H9 (cell line): ENCODE data around the gene XG. TPM values are rescaled to one million over a fixed set of nuclear protein-coding genes. Genes with fewer than 3 reads are reported as not detected.
A peak's percentile ranks its signal among the peaks of the same experiment; 100 is the strongest.
"Not testable (repeated sequence)": the region's sequence is repeated elsewhere in the genome, so short reads cannot be mapped to it uniquely, and the experiment has no call there.

Source experiments
- DNase-seq: peaks from one replicate; pipeline ENCODE4 v3.0.0-alpha.2; 2017
- H2AFZ ChIP-seq: one replicate; pipeline ENCODE4 v1.6.1; 2013; ENCODE audit warnings: mild to moderate bottlenecking, low read length, control low read depth, moderate library complexity
- H2AK5ac ChIP-seq: 2 replicates; pipeline ENCODE4 v1.6.1; 2013; ENCODE audit warnings: low read length, control low read depth, mixed read lengths; ENCODE audit not compliant: insufficient read length
- H2BK120ac ChIP-seq: one replicate; pipeline ENCODE4 v1.6.1; 2013; ENCODE audit warnings: low read depth, mild to moderate bottlenecking, low read length, control low read depth, inconsistent platforms; ENCODE audit not compliant: poor library complexity, severe bottlenecking
- H2BK12ac ChIP-seq: 2 replicates; pipeline ENCODE4 v1.6.1; 2013; ENCODE audit warnings: low read length, control low read depth, mixed read lengths, low read depth; ENCODE audit not compliant: insufficient read length
- H2BK15ac ChIP-seq: 2 replicates; pipeline ENCODE4 v1.6.1; 2013; ENCODE audit warnings: low read depth, low read length, control low read depth
- H2BK20ac ChIP-seq: one replicate; pipeline ENCODE4 v1.6.1; 2013; ENCODE audit warnings: low read depth, mild to moderate bottlenecking, low read length, control low read depth, inconsistent platforms; ENCODE audit not compliant: poor library complexity, severe bottlenecking
- H2BK5ac ChIP-seq: 2 replicates; pipeline ENCODE4 v1.6.1; 2013; ENCODE audit warnings: low read length, control low read depth, mixed read lengths; ENCODE audit not compliant: insufficient read length
- H3K14ac ChIP-seq: 2 replicates; pipeline ENCODE4 v1.6.1; 2013; ENCODE audit warnings: low read length, control low read depth; ENCODE audit not compliant: insufficient read depth
- H3K18ac ChIP-seq: 2 replicates; pipeline ENCODE4 v1.6.1; 2013; ENCODE audit warnings: low read depth, mild to moderate bottlenecking, mixed read lengths, low read length, control low read depth; ENCODE audit not compliant: insufficient read length
- H3K23ac ChIP-seq: 2 replicates; pipeline ENCODE4 v1.6.1; 2013; ENCODE audit warnings: low read length, control low read depth, mixed read lengths, low read depth; ENCODE audit not compliant: insufficient read length
- H3K23me2 ChIP-seq: 2 replicates; pipeline ENCODE4 v1.6.1; 2013; ENCODE audit warnings: low read depth, mild to moderate bottlenecking, mixed read lengths, low read length, control low read depth; ENCODE audit not compliant: insufficient read length, poor library complexity, severe bottlenecking
- H3K27ac ChIP-seq: 2 replicates; pipeline ENCODE4 v1.5.1; 2013; ENCODE audit warnings: low read length, control low read depth, mixed read lengths, low read depth; ENCODE audit not compliant: insufficient read length
- H3K27me3 ChIP-seq: 2 replicates; pipeline ENCODE4 v1.6.1; 2013; ENCODE audit warnings: low read length, control low read depth, inconsistent platforms; ENCODE audit not compliant: insufficient read depth
- H3K4ac ChIP-seq: 2 replicates; pipeline ENCODE4 v1.6.1; 2013; ENCODE audit warnings: low read depth, mild to moderate bottlenecking, control low read depth, inconsistent platforms, low read length, moderate library complexity
- H3K4me1 ChIP-seq: 2 replicates; pipeline ENCODE4 v1.6.1; 2013; ENCODE audit warnings: low read length, control low read depth, inconsistent platforms; ENCODE audit not compliant: insufficient read depth
- H3K4me2 ChIP-seq: 2 replicates; pipeline ENCODE4 v1.6.1; 2013; ENCODE audit warnings: low read length, control low read depth, mixed read lengths; ENCODE audit not compliant: insufficient read length, insufficient read depth
- H3K56ac ChIP-seq: 2 replicates; pipeline ENCODE4 v1.6.1; 2013; ENCODE audit warnings: low read depth, mild to moderate bottlenecking, mixed read lengths, low read length, control low read depth; ENCODE audit not compliant: insufficient read length
- H3K79me1 ChIP-seq: 2 replicates; pipeline ENCODE4 v1.6.1; 2013; ENCODE audit warnings: low read depth, mild to moderate bottlenecking, moderate library complexity, low read length, control low read depth, inconsistent platforms; ENCODE audit not compliant: insufficient read depth, poor library complexity, severe bottlenecking
- H3K79me2 ChIP-seq: 2 replicates; pipeline ENCODE4 v1.6.1; 2013; ENCODE audit warnings: low read length, control low read depth, inconsistent platforms; ENCODE audit not compliant: insufficient read depth
- H3K9ac ChIP-seq: 2 replicates; pipeline ENCODE4 v1.6.1; 2013; ENCODE audit warnings: low read length, control low read depth, mixed read lengths; ENCODE audit not compliant: insufficient read length; ENCODE audit errors: extremely low read depth
- H3K9me3 ChIP-seq: one replicate; pipeline ENCODE4 v1.6.1; 2013; ENCODE audit warnings: low read depth, low read length, inconsistent platforms; ENCODE audit not compliant: control insufficient read depth
- H3T11ph ChIP-seq: one replicate; pipeline ENCODE4 v1.6.1; 2013; ENCODE audit warnings: mild to moderate bottlenecking, low read length, control low read depth, inconsistent platforms
- H4K20me1 ChIP-seq: one replicate; pipeline ENCODE4 v1.6.1; 2013; ENCODE audit not compliant: control insufficient read depth, insufficient read length, insufficient read depth
- H4K5ac ChIP-seq: 2 replicates; pipeline ENCODE4 v1.6.1; 2013; ENCODE audit warnings: low read depth, mild to moderate bottlenecking, mixed read lengths, low read length, control low read depth; ENCODE audit not compliant: insufficient read length
- H4K8ac ChIP-seq: replicated peaks from 2 replicates; pipeline ENCODE4 v1.6.1; 2013; ENCODE audit warnings: low read length, control low read depth, mixed read lengths, low read depth; ENCODE audit not compliant: insufficient read length
- H4K91ac ChIP-seq: 2 replicates; pipeline ENCODE4 v1.6.1; 2013; ENCODE audit warnings: low read depth, mild to moderate bottlenecking, moderate library complexity, mixed read lengths, low read length, control low read depth; ENCODE audit not compliant: insufficient read length
- H3K27ac Mint-ChIP-seq, 3 experiments: 2 replicates in 2 of 3; 3 replicates in 1 of 3; pipeline ENCODE4 v1.8.0; 2020 to 2021; ENCODE audit warnings: mixed read lengths in 3 of 3, mild to moderate bottlenecking in 1 of 3, moderate library complexity in 1 of 3
- H3K27me3 Mint-ChIP-seq: 2 replicates; pipeline ENCODE4 v1.8.0; 2021; ENCODE audit warnings: low read depth, mild to moderate bottlenecking, moderate library complexity, mixed read lengths
- H3K36me3 Mint-ChIP-seq, 3 experiments: 2 replicates in 2 of 3; 3 replicates in 1 of 3; pipeline ENCODE4 v1.8.0; 2020 to 2021; ENCODE audit warnings: low read depth in 3 of 3, mixed read lengths in 3 of 3; ENCODE audit not compliant: insufficient read depth in 1 of 3
- H3K4me1 Mint-ChIP-seq, 2 experiments: 2 replicates each; pipeline ENCODE4 v1.8.0; 2020; ENCODE audit warnings: mixed read lengths in 2 of 2
- H3K4me3 Mint-ChIP-seq, 2 experiments: 2 replicates in 1 of 2; 3 replicates in 1 of 2; pipeline ENCODE4 v1.8.0; 2020 to 2021; ENCODE audit warnings: mild to moderate bottlenecking in 2 of 2, mixed read lengths in 2 of 2, moderate library complexity in 1 of 2
- H3K9me3 Mint-ChIP-seq, 2 experiments: 2 replicates in 1 of 2; 3 replicates in 1 of 2; pipeline ENCODE4 v1.8.0; 2020; ENCODE audit warnings: mild to moderate bottlenecking in 2 of 2, mixed read lengths in 2 of 2, moderate library complexity in 1 of 2
- WGBS: extraction: QIAGEN DNeasy Blood & Tissue Kit; methylation state at CpG from one replicate; pipeline ENCODE4 v1.1.7; 2013; ENCODE audit warnings: missing lambda C conversion rate, low lambda C conversion rate, mixed read lengths; ENCODE audit not compliant: insufficient read length; ENCODE audit errors: extremely low coverage; 5-methylcytosine and 5-hydroxymethylcytosine counted together
- total RNA-seq: library from RNA; stranded (reverse); gene quantifications from 2 replicates; pipeline ENCODE4 v1.2.1, GENCODE V29; 2021

XG gene
- total RNA-seq, 1 experiment from 2014 or later: 1.1 TPM

GRCh38 chrX:2764766-2765548, 13.1 kb downstream of the XG start:
- not testable (repeated sequence) for H3K23me2 ChIP-seq, H3K14ac ChIP-seq, H3K9me3 Mint-ChIP-seq, H4K8ac ChIP-seq, H3K27ac ChIP-seq, H3K9ac ChIP-seq, H3K4me1 ChIP-seq, H3T11ph ChIP-seq, H4K20me1 ChIP-seq, H3K56ac ChIP-seq, H3K4me2 ChIP-seq, H2BK5ac ChIP-seq, H2BK20ac ChIP-seq, H2AK5ac ChIP-seq, DNase-seq, H2AFZ ChIP-seq, H3K4ac ChIP-seq, H4K5ac ChIP-seq, H3K4me3 Mint-ChIP-seq, H3K23ac ChIP-seq, H3K27me3 ChIP-seq, H4K91ac ChIP-seq, H2BK120ac ChIP-seq, H3K9me3 ChIP-seq, H3K36me3 Mint-ChIP-seq, H2BK12ac ChIP-seq, H3K79me2 ChIP-seq, H3K79me1 ChIP-seq, H3K27me3 Mint-ChIP-seq, H2BK15ac ChIP-seq, H3K18ac ChIP-seq
- H3K4me1 Mint-ChIP-seq: peaks cover 30 to 31% of the 10 kb centered on the region in 2 experiments
- peak overlapping the region in 2 of 3 experiments; percentile 24 to 82; a peak in 1 of 7 replicates for H3K27ac Mint-ChIP-seq
- WGBS: no CpG with 5 or more reads among the region's 19 CpGs
